ENCODE results near the gene PSMG2.
A peak's percentile ranks its signal among the peaks of the same experiment; 100 is the strongest.
"Not testable (repeated sequence)": the region's sequence is repeated elsewhere in the genome, so short reads cannot be mapped to it uniquely, and the experiment has no call there.

Gene PSMG2

GRCh38 chr18:12722731-12723130, 19.9 kb downstream of the PSMG2 start:
- DNase-seq (ENCODE audit: low spot score) = no peak

DNA sequence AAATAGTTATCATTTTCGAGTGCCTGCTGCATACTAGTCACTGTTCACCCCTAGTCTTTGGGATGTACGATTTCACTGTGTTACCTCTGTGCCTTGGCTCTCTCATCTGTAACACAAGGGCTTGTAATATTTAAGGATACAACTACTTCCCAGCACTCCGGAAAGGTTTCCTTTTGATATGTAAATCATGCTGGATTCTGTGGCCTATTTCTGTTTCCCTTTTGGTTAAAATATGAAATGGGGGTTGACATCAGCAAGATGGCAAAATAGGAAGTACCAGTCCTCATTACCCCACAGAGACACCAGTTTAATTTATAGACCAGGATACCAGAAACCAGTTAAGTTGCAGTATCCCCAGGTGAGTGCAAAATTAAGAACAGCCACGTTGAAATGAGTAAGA, 23.5 kb downstream of the PSMG2 start:
- no peak for DNase-seq (ENCODE audit: low spot score)

DNA sequence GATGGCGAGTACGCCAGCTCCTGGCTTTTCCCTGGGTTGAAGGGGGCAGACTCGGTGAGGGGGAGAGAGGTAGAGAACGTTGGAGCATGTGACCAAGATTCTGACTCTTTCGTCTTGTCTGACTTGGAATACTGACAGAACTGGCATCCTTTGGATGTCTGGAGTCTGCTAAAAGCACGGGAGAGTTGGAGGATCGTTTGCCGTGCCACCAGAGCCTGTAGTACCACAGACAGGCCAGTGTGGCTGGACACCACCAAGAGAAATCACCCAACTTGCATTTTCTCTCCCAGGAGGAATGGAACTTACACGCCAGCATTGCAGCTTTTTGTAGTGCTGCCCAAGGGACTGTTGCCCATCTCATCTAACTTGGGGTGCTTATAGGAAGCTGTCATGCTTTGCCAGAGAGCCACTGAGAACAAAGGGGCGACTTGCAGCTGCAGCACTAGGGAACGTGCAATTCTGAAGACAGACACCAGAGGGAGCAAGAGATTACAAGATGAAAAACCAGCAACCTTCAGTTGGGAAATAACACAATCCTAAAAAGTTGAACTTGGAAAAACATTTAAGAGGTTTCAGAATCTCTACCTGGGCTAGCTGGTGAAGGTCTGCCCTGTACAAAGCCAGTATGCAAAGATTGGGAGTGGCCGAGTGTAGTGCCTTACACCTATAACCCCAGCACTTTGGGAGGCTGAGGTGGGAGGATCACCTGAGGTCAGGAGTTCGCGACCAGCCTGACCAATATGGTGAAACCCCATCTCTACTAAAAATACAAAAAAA, 24.1 kb downstream of the PSMG2 start:
- peak; percentile 77 for DNase-seq (ENCODE audit: low spot score)

DNA sequence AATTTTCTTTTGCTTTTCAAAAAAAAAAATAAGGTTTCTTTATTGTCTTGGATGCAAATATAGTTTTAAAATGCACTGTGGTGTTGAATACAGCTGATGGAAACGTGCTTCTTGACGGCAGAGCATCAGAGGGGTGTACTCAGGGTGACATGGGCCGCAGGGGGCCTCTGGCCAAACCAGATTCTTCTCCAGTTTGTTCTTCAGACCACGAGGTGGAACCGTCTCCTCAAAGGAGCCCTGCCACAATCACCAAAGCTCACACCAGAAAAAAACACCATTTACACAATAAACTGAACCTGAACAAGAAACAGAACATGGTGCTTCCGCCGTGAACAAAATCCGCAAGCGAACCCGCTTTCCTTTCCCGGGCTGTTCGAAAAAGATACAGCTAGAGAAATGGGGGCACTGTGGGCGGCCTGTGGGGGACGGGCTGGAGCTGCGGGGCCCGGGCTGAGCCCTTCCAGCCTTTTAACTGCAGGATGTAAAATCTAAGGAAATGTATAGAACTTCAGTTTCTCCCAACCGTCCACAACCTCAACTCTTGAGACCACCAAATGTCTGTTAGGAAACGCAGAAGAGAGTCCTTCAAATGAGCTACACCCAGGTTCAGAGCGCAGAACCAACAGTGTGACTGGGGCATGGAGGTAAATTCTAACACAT, 34.5 kb downstream of the PSMG2 start:
- no peak for DNase-seq (ENCODE audit: low spot score)

DNA sequence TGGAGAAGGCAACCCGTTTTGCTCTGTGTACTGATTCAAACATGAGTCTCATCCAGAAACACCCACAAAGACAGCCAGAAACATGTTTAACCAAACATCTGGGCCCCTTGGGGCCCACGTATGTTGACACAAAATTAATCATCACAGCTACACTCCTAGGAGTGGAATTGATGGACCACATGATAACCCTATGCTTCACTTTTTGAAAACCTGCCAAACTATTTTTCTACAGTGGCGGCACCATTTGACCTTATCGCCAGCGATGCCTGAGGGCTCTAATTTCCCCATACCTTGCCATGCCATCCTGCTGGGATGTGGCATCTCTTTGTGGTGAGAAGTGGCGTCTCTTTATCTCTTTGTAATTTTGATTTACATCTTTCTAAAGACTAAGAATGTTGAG, 38.5 kb downstream of the PSMG2 start:
- DNase-seq (ENCODE audit: low spot score) = no peak

- DNase-seq (ENCODE audit: low spot score) = no peak
Observed at GRCh38 chr18:12742453-12742852, 39.6 kb downstream of the PSMG2 start.

- peak; percentile 47 for DNase-seq (ENCODE audit: low spot score)
Observed at GRCh38 chr18:12744103-12744502, 41.3 kb downstream of the PSMG2 start.

DNA sequence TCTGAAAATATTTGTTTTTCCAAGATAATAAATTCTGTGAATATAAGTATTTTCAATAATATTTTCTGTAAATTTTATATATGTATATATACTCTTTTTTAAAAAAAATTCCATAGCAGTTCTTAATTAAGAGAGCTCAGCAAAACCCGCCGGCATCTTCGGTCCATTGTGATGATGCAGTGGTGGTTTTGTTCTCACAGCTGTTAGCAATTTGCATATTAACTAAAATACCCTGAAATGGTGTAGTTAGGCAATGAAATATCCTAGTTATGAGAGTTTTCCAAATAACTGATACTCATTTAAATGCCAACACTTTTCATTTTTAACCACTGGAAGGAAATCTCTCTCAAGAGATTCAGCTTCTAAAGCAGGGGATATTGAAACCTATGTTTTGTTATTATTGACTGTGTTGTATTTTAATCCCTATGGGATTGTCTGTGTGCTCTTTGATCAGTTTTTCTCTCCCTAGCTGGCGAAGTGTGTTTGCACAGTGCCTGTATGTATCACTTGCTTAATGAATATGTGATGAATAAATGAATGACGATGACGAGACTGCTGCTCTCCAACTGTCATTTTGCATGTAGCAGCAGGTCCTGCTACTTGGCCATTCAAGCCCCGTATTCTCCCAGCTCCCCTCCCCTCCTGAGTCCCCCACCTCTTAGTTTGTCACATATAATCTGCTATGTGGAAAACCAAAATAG, 42.4 kb downstream of the PSMG2 start:
- no peak for DNase-seq (ENCODE audit: low spot score)

DNA sequence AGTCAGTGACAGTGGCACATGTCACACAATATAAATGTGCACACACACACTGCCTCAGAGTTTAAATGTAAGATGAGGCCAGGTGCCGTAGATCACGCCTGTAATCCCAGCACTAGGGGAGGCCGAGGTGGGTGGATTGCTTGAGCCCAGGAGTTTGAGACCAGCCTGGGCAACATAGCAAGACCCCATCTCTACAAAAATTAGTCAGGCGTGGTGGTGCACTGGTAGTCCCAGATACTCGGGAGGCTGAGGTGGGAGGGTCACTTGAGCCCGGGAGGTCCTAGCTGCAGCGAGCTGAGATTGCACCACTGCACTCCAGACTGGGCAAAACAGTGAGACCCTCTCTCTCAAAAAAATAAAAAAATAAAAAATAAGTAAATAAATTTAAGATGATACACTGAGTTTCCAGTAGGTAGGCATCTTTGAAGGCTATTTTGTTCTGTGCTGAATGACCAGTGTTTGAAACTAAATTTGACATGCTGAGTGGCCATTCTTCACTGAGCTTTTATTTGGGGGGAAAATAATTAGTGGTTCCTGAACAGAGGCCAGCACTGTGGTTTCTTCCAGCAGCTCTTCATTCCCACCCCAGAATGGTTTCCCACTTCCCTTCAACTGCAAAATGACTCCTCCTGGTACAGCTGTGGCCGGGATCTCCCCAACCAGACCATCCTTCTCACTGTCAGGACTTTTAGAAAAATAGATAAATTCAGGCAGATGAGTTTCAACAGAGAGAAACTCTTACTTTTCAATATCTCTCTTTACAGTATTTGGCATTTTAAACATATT, 44.9 kb downstream of the PSMG2 start:
- no peak for DNase-seq (ENCODE audit: low spot score)

DNA sequence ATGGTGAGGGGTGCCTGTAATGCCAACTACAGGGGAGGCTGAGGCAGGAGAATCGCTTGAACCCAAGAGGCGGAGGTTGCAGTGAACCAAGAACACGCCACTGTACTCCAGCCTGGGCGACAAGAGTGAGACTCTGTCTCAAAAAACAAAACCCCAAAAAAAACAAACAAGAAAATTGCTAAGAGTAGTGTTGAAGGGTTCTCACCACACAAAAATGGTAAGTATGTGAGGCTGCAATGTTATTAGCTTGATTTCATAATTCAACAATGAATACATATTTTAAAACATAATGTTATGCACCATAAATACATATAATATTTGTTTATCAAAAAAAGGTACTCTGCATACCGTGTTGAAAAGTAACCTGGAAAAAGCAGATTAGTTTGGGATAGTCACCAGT, 45.8 kb downstream of the PSMG2 start:
- DNase-seq (ENCODE audit: low spot score) = no peak

DNA sequence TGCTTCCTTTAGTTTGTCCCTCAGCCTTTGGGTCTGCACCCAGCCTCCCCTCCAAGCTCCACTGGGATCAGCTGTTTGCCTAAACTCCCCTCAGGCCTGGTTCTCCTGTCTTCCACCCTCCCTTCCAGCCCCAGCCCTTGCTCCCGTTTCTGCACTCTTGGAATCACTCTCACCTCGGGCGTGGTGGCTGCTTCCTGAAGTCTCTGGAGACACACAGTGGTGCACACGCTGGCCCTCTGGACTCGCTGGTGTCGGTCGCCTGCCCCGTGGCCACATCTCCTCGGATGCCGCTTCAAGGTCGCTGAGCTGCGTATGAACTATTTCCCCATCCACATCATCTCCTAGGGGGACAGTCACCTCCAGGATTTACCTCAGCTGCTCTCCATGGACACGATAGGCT, 46.3 kb downstream of the PSMG2 start:
- DNase-seq (ENCODE audit: low spot score) = no peak

- no peak for DNase-seq (ENCODE audit: low spot score)
Observed at GRCh38 chr18:12750076-12750714, 47.4 kb downstream of the PSMG2 start.

DNA sequence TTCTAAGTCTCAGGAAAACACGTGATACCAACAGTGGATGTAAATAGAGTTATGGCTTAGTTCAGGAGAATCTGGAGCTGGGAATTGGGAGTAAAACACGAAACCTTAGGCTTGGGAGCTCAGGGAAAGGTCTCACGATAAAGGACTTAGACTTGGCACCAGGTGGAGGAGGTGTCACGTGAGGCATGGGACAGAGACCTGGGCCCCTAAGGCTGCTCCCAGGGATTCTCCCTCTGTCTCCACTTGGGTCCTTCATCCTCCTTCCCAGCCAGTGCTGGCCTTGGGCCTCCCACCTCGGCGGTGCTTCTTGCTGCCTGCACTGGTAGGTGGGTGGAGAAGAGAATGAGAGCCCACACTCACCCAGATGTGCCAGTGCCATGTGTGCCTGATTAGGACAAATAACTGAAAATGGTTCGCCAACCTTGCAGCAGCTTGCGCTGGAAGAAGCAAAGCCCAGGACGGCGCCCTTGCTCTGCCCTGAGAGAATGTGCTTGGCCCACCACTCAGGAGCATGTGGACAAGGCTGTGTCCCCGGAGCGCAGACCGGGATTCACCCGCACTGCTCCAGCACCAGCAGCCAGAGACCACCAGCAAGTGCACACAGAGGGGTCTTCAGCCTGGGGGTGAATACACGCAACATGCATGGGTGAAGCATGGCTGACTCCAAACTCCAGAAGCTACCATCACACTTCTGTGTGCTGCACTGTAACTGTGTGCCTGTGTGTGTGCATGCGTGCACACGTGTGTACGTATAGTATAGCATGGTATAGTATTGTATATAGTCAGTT, 48.1 kb downstream of the PSMG2 start:
- no peak for DNase-seq (ENCODE audit: low spot score)

- no peak for DNase-seq (ENCODE audit: low spot score)
Observed at GRCh38 chr18:12751503-12751884, 48.7 kb downstream of the PSMG2 start.

GRCh38 chr18:12751891-12752290, 49.0 kb downstream of the PSMG2 start:
- peak; percentile 57 for DNase-seq (ENCODE audit: low spot score)

DNA sequence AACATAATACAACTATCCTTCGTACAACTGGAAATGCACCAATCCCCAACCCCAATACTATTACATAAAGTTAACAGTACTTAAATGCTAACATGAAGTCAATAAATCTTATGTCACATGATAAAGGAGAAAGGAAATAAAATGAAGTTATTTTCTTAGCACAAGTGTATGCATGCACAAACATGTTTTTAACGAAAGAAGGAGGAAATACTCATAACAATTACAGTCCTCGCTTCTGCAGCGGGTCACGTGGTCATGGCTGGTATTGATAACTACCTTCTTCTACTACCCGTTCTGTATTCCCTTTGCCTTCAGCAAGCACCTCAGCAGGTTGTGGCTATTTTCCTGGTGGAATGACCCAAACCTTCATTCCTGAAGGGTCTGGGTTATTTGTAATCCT, 51.7 kb downstream of the PSMG2 start:
- no peak for DNase-seq (ENCODE audit: low spot score)

GRCh38 chr18:12755606-12756005, 52.8 kb downstream of the PSMG2 start:
- DNase-seq (ENCODE audit: low spot score) = not testable (repeated sequence)

DNA sequence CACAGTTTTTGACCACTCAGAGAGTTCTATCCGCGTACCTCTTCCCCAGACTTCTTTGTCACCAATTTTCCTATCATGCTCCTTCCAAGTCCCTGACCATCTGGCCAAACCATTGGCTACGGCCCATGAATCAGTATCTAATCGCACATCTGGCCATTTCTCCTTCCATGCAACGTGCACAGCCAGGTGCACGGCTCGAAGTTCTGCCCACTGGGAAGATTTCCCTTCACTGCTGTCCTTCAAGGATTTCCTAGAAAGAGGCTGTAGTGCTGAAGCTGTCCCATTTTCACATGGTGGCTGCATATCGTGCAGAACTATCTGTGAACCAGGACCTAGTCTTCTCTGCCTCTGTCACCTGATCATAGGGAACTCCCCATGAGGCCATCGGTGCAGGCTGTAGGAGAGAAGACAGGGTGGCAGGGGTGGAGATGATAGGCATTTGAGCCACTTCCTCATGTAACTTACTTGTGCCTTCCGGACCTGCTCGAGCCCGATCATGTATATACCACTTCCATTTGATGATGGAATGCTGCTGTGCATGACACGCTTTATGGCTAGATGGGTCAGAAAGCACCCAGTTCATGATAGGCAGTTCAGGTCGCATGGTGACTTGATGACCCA, 53.9 kb downstream of the PSMG2 start:
- not testable (repeated sequence) for DNase-seq (ENCODE audit: low spot score)

GRCh38 chr18:12758566-12758965, 55.7 kb downstream of the PSMG2 start:
- DNase-seq (ENCODE audit: low spot score) = not testable (repeated sequence)

GRCh38 chr18:12765126-12765525, 62.3 kb downstream of the PSMG2 start:
- no peak for DNase-seq (ENCODE audit: low spot score)

- no peak for DNase-seq (ENCODE audit: low spot score)
Observed at GRCh38 chr18:12765586-12765985, 62.7 kb downstream of the PSMG2 start.

All from cerebellar cortex (tissue), 1 donor.